Measurements from ENCODE around the gene A3GALT2. TPM values are rescaled to one million over a fixed set of nuclear protein-coding genes. Genes with fewer than 3 reads are reported as not detected.

A3GALT2 gene
- total RNA-seq, 1 donor from 2014 or later = 0.35 TPM

DNA sequence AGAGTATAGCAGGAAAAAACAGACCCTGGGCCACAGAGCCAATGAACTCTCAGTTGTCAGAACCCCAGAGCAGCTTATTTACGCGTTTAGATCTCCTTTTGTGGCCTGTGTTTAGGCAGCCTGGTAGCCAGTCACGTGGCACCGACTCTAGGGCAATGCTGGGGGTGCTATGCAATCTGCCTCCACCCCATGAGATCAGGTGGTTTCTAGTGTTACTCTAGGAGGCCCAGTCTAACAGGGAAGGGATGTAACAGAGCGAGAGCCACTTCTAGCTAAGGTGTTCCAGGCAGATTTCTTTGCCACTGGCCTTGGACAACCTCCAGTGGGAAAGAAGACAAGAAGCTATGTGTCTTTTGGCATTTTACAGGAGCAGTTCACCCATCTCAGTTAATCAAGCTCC lies 12.0 kb upstream of the A3GALT2 start:
- Mint-ChIP-seq H3K9me3 (ENCODE audit: unreplicated experiment) (no peaks in the 10 kb centered on the region), H3K27me3 (ENCODE audit: unreplicated experiment) (no peaks in the 10 kb centered on the region), H3K36me3 (ENCODE audit: unreplicated experiment) (peaks cover 57% of the 10 kb centered on the region), H3K27ac (ENCODE audit: unreplicated experiment) (no peak overlapping the region), H3K4me1 (ENCODE audit: unreplicated experiment) (peaks cover 64% of the 10 kb centered on the region), H3K4me3 (ENCODE audit: unreplicated experiment) (no peak overlapping the region)
- no peak for TF ChIP-seq CTCF (IDR thresholded peaks at IDR 0.05)
- no peak for DNase-seq (ENCODE audit: extremely low spot score, unreplicated experiment)

DNA sequence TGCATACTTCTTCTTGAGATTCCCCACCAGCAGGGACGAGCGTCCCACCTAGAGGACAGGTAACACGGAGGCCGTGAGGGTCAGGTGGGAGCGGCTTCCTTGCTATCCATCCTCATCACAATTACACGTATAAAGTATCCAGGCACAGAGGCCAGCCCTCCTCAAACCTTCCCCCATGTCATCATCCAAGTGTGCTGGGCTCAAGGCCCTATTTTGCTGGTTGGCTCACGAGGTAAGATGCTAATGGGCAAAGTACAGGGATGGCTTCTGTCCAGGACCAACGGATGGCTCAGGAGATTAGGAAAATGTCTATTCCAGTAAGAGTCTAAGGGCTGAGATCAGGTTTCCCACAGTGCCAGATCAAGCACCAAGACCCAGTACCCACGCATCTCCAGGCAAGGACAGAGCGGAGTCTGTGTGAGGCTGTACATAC lies 11.5 kb upstream of the A3GALT2 start:
- no peak for TF ChIP-seq CTCF (IDR thresholded peaks at IDR 0.05)

GRCh38 chr1:33331444-33332356 lies 10.8 kb upstream of the A3GALT2 start:
- Mint-ChIP-seq H3K36me3 (ENCODE audit: unreplicated experiment) (peaks cover 58% of the 10 kb centered on the region), H3K4me3 (ENCODE audit: unreplicated experiment) (no peak overlapping the region), H3K27me3 (ENCODE audit: unreplicated experiment) (no peaks in the 10 kb centered on the region), H3K27ac (ENCODE audit: unreplicated experiment) (peak overlapping the region; percentile 66), H3K9me3 (ENCODE audit: unreplicated experiment) (no peaks in the 10 kb centered on the region), H3K4me1 (ENCODE audit: unreplicated experiment) (peaks cover 52% of the 10 kb centered on the region)
- TF ChIP-seq CTCF (IDR thresholded peaks at IDR 0.05) = no peak
- no peak for DNase-seq (ENCODE audit: extremely low spot score, unreplicated experiment)

More for the DNA sequence above, 11.5 kb upstream of the A3GALT2 start:
- H3K9me3 Mint-ChIP-seq (ENCODE audit: unreplicated experiment) = no peaks in the 10 kb centered on the region
- no peaks in the 10 kb centered on the region for H3K27me3 Mint-ChIP-seq (ENCODE audit: unreplicated experiment)
- peaks cover 61% of the 10 kb centered on the region for H3K36me3 Mint-ChIP-seq (ENCODE audit: unreplicated experiment)
- peak overlapping the region; percentile 66 for H3K27ac Mint-ChIP-seq (ENCODE audit: unreplicated experiment)
- peaks cover 59% of the 10 kb centered on the region for H3K4me1 Mint-ChIP-seq (ENCODE audit: unreplicated experiment)
- no peak for DNase-seq (ENCODE audit: extremely low spot score, unreplicated experiment)
- H3K4me3 Mint-ChIP-seq (ENCODE audit: unreplicated experiment) = no peak overlapping the region

DNA sequence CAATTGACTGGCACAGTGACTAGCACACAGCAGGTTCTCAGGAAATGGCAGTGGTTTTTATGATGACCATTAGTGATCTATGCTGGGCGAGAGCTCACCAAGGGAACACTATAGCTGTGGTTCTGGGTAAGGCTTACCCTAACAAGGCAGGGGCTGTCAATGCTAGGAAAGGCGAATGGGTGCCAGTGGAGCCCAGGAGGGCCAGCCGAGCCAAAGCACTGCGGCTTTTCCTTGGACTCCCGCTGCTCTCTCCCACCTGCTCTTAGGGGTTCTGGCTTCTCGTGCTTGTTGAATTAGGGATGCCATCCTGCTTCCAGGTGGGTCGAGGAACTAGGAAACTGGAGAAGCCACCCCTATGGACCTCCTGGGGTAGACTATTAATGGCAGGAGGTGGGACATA lies 10.0 kb upstream of the A3GALT2 start:
- TF ChIP-seq CTCF (IDR thresholded peaks at IDR 0.05) = no peak
- Mint-ChIP-seq H3K27me3 (ENCODE audit: unreplicated experiment) (no peaks in the 10 kb centered on the region), H3K9me3 (ENCODE audit: unreplicated experiment) (no peaks in the 10 kb centered on the region), H3K27ac (ENCODE audit: unreplicated experiment) (no peak overlapping the region), H3K36me3 (ENCODE audit: unreplicated experiment) (peaks cover 59% of the 10 kb centered on the region), H3K4me3 (ENCODE audit: unreplicated experiment) (no peak overlapping the region), H3K4me1 (ENCODE audit: unreplicated experiment) (peaks cover 45% of the 10 kb centered on the region)
- DNase-seq (ENCODE audit: extremely low spot score, unreplicated experiment) = no peak

- no peaks in the 10 kb centered on the region for H3K27me3 Mint-ChIP-seq (ENCODE audit: unreplicated experiment)
- TF ChIP-seq CTCF (IDR thresholded peaks at IDR 0.05) = no peak
- peaks cover 64% of the 10 kb centered on the region for H3K36me3 Mint-ChIP-seq (ENCODE audit: unreplicated experiment)
- peaks cover 43% of the 10 kb centered on the region for H3K4me1 Mint-ChIP-seq (ENCODE audit: unreplicated experiment)
- no peak overlapping the region for H3K4me3 Mint-ChIP-seq (ENCODE audit: unreplicated experiment)
- H3K27ac Mint-ChIP-seq (ENCODE audit: unreplicated experiment) = no peak overlapping the region
- no peak for DNase-seq (ENCODE audit: extremely low spot score, unreplicated experiment)
- H3K9me3 Mint-ChIP-seq (ENCODE audit: unreplicated experiment) = no peaks in the 10 kb centered on the region
Observed at GRCh38 chr1:33330361-33330890, 9.5 kb upstream of the A3GALT2 start.

All from osteocyte (in vitro differentiated cells).